Activated B cell treated with CpG ODN at 0.5 μM for 24 hours (primary cell): ENCODE results near the gene BARX2. TPM values are rescaled to one million over a fixed set of nuclear protein-coding genes. Genes with fewer than 3 reads are reported as not detected.

Experiments
- ATAC-seq: fragments of 200-7000 bp; cut with Tn5 transposase; one replicate; pipeline ENCODE4 v1.10.0; 2021; ENCODE audit warnings: low read depth, mild to moderate bottlenecking, moderate library complexity
- CTCF ChIA-PET: fragments of 350-600 bp; sonication (Branson Sonifier 250); formaldehyde crosslinking; loops from one replicate; lab custom pipeline; 2021; ENCODE audit warnings: antibody characterized with exemption; lab: Charles Lee
- POLR2A ChIA-PET: fragments of 350-600 bp; sonication (Branson Sonifier 250); formaldehyde crosslinking; loops from one replicate; lab custom pipeline; 2021; ENCODE audit warnings: antibody characterized with exemption; lab: Charles Lee
- DNase-seq: peaks from one replicate; pipeline ENCODE4 v3.0.0; 2022
- H3K27ac Mint-ChIP-seq: one replicate; pipeline ENCODE4 v1.8.0; 2020; ENCODE audit warnings: mixed read lengths
- H3K27me3 Mint-ChIP-seq: one replicate; pipeline ENCODE4 v1.8.0; 2021; ENCODE audit warnings: mixed read lengths
- H3K36me3 Mint-ChIP-seq: one replicate; pipeline ENCODE4 v1.8.0; 2021; ENCODE audit warnings: low read depth, mixed read lengths
- H3K4me1 Mint-ChIP-seq: one replicate; pipeline ENCODE4 v1.8.0; 2021; ENCODE audit warnings: mixed read lengths
- H3K4me3 Mint-ChIP-seq: one replicate; pipeline ENCODE4 v1.8.0; 2020; ENCODE audit warnings: mild to moderate bottlenecking, mixed read lengths
- H3K9me3 Mint-ChIP-seq: one replicate; pipeline ENCODE4 v1.8.0; 2020; ENCODE audit warnings: mixed read lengths
- CTCF ChIP-seq: fragments of 200-600 bp; IDR thresholded peaks from one replicate; pipeline ENCODE4 v1.8.0; 2022; ENCODE audit warnings: antibody characterized with exemption, mild to moderate bottlenecking
- intact Hi-C: fragments of 100-400 bp; cut with micrococcal nuclease; formaldehyde crosslinking; loops from one replicate; pipeline ENCODE4 v1.15.1; 2024
- total RNA-seq: library from RNA; stranded (reverse); gene quantifications from 2 replicates; pipeline ENCODE4 v1.2.3, GENCODE V29; 2022

The BARX2 gene
- total RNA-seq, 1 donor from 2014 or later = not detected

- no peak overlapping the region for H3K4me3 Mint-ChIP-seq
- DNase-seq (no peak), ATAC-seq (no peak)
- ChIA-PET CTCF (no interaction called here), POLR2A (no interaction called here)
- no peak for TF ChIP-seq CTCF
- no peak overlapping the region for H3K27ac Mint-ChIP-seq
- H3K9me3 Mint-ChIP-seq = peaks cover 6% of the 10 kb centered on the region
- no peaks in the 10 kb centered on the region for H3K36me3 Mint-ChIP-seq
- no peaks in the 10 kb centered on the region for H3K4me1 Mint-ChIP-seq
- intact Hi-C loops = no loop called here
- H3K27me3 Mint-ChIP-seq = no peaks in the 10 kb centered on the region
Measured at GRCh38 chr11:129434641-129435498, 59.2 kb downstream of the BARX2 start.

DNA sequence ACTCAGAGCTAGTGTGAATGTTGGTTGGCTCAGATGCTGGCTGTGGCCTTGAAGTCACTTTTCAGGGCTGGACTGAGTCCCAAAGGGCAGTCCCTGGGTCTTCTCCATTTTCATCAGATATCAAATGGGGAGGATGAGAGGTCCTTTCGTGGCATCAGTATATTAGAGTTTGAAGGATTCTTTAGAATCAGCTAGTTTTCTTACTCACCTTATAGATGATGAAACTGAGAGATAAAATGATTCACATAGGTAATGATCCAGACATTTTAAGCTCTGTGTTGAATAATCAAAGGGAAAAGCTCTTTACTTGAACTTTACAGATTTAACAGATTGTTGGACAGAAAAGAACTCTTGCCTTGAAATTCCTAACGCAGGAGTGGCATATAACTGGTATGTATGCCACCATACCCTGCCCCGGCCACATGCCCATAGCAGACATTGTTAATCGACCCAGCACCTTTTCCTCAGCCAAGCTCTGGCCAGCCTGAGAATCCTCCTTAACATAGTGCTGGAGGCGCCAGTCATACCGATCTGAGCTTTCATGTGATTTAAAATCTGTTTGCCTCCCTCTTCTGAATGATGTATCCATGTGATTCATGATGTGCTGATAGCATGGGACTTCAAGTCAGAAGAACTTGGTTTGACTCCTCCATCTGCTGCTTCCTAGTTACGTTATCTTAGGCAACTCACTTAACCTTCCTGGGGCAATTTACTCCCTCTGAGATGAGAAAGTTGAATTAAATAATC, 60.0 kb downstream of the BARX2 start:
- Mint-ChIP-seq H3K4me1 (no peaks in the 10 kb centered on the region), H3K27me3 (no peaks in the 10 kb centered on the region), H3K4me3 (no peak overlapping the region), H3K36me3 (no peaks in the 10 kb centered on the region), H3K9me3 (peaks cover 6% of the 10 kb centered on the region), H3K27ac (no peak overlapping the region)
- no peak for ATAC-seq
- POLR2A ChIA-PET = no interaction called here
- intact Hi-C loops = no loop called here
- CTCF ChIA-PET = no interaction called here
- no peak for TF ChIP-seq CTCF
- no peak for DNase-seq

DNA sequence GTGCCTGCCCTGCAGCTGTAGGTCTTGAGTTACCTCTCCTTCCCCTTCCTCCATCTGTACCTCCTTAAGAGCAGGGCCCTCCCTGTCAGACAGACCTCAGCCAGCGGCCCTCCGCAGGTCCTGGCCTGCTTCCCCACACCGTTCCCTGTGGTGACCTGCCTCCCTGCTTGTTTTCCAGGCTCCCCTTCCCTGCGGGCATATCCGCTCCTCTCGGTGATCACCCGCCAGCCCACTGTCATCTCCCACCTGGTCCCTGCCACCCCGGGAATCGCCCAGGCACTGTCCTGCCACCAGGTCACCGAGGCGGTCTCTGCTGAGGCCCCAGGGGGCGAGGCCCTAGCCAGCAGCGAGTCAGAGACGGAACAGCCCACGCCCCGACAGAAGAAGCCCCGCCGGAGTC, 60.9 kb downstream of the BARX2 start:
- Mint-ChIP-seq H3K36me3 (no peaks in the 10 kb centered on the region), H3K4me1 (no peaks in the 10 kb centered on the region), H3K27ac (no peak overlapping the region), H3K9me3 (no peaks in the 10 kb centered on the region), H3K4me3 (no peak overlapping the region), H3K27me3 (no peaks in the 10 kb centered on the region)
- DNase-seq = no peak
- ATAC-seq = no peak
- ChIA-PET CTCF (no interaction called here), POLR2A (no interaction called here)
- TF ChIP-seq CTCF = no peak
- intact Hi-C loops = no loop called here

DNA sequence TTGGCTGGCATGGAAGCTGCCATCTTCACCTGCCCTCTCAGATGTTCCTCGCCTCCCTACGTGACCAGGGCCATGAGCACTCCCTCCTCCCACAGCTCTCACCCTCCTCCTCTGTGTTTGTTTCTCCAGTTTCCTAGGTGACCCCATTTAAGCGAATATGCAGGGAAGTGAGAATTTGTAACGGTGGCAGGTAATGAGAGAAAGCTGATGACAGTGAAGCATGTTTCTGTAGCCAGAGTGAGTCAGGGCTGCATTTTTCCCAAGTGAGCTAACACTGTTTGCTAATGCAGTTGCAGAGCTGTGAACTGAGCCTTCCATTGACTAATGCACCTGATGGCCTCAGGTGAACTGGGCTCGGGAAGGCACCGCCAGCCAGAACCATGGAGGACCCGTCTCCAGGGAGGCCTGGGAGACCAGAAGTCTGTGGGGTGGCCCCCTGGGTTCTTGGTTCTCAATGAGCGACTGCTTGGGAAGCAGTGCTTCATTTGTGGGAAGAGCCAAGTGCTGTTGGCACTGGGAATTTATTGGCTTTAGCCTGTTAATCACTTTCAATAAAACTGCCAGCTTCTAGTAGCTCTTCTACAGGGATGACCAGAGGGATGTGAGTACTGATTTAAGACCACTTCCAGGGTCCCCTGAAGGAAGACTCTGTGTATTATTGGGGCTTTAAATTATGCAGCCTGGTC, 64.5 kb downstream of the BARX2 start:
- H3K27ac Mint-ChIP-seq = no peak overlapping the region
- ATAC-seq = no peak
- H3K27me3 Mint-ChIP-seq = no peaks in the 10 kb centered on the region
- ChIA-PET CTCF (no interaction called here), POLR2A (no interaction called here)
- H3K4me3 Mint-ChIP-seq = no peak overlapping the region
- H3K9me3 Mint-ChIP-seq = no peaks in the 10 kb centered on the region
- no peaks in the 10 kb centered on the region for H3K4me1 Mint-ChIP-seq
- DNase-seq = no peak
- no peaks in the 10 kb centered on the region for H3K36me3 Mint-ChIP-seq
- no peak for TF ChIP-seq CTCF
- intact Hi-C loops = no loop called here

DNA sequence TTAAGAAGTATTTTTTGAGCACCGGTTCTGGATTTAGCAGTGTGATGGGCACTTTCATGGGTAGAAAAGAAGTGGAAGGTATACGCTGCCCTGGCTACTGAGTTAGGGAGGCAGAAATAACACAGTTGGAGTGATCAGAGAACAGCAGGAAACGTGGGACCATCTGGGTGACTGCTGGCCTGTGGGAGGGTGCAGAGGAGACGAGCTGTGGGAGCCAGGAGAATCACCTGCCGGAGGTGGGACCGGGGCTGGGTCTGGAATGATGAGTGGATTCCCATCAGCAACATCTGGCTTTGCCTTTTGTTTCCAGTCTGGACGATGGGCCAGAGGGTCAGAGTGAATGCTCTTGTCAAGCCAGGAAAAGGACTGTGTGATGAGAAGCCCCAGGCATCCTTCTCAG, 66.5 kb downstream of the BARX2 start:
- peaks cover under 1% of the 10 kb centered on the region for H3K27me3 Mint-ChIP-seq

More for the DNA sequence above, 66.5 kb downstream of the BARX2 start:
- no peak for DNase-seq
- Mint-ChIP-seq H3K36me3 (no peaks in the 10 kb centered on the region), H3K4me1 (no peaks in the 10 kb centered on the region), H3K4me3 (no peak overlapping the region), H3K27ac (no peak overlapping the region), H3K9me3 (no peaks in the 10 kb centered on the region)
- POLR2A ChIA-PET = no interaction called here
- intact Hi-C loops = no loop called here
- CTCF ChIA-PET = no interaction called here
- TF ChIP-seq CTCF = no peak
- no peak for ATAC-seq
